ENCODE data around the gene GAD1.

GAD1 gene

GRCh38 chr2:170897108-170897507 is 80.4 kb downstream of the GAD1 start:
- no peak for DNase-seq

DNA sequence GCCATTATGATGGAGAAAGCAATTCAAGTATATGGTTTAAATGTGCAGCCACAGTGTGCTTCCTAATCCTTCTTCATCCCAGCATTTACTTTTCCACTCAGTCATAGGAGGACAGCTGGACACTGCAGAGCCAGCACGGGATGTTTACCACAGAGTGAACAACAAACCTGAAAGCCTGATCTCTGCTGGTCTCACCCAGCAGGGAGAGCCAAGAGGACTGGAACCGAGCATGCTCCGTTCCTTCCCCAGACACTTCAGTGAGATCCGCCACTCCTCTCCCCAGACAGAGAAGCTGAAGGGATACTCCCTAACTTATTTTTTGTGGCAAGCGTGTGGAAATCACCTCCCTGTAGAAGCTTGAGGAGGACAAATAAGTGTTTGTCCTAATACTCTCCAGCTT is 89.2 kb downstream of the GAD1 start:
- DNase-seq, result no peak
